WERI-Rb-1 (cell line): ENCODE results near the gene RGS12.

Experiments
- DNase-seq: peaks from one replicate; pipeline ENCODE4 v3.0.0-alpha.2; 2020
- H3K27ac ChIP-seq: fragments of 250-450 bp; sonication (Bioruptor Pico); 2 replicates; pipeline ENCODE4 v1.5.1; 2020; ENCODE audit warnings: mild to moderate bottlenecking, moderate library complexity
- H3K27me3 ChIP-seq: fragments of 250-450 bp; sonication (Bioruptor Pico); 2 replicates; pipeline ENCODE4 v1.5.1; 2021; ENCODE audit warnings: mild to moderate bottlenecking, low read depth, moderate library complexity; ENCODE audit not compliant: insufficient read depth, severe bottlenecking
- H3K36me3 ChIP-seq: fragments of 250-450 bp; sonication (Bioruptor Pico); 2 replicates; pipeline ENCODE4 v1.5.1; 2020; ENCODE audit warnings: mild to moderate bottlenecking, moderate library complexity
- H3K4me3 ChIP-seq: 2 replicates; pipeline ENCODE4 v1.5.1; 2011; ENCODE audit warnings: low read depth, mild to moderate bottlenecking, control low read depth, low read length
- H3K9me3 ChIP-seq: fragments of 250-450 bp; sonication (Bioruptor Pico); 2 replicates; pipeline ENCODE4 v1.5.1; 2021; ENCODE audit warnings: mild to moderate bottlenecking, moderate library complexity; ENCODE audit not compliant: severe bottlenecking
- CTCF ChIP-seq: IDR thresholded peaks from 2 replicates; pipeline ENCODE4 v1.5.1; 2011; ENCODE audit warnings: low read depth, mild to moderate bottlenecking, control low read depth, inconsistent platforms, low read length

RGS12 gene

GRCh38 chr4:3257556-3258482, 35.0 kb upstream of the RGS12 start:
- Histone ChIP-seq H3K27me3 (no peaks in the 10 kb centered on the region), H3K27ac (no peak overlapping the region), H3K4me3 (no peak overlapping the region), H3K9me3 (no peaks in the 10 kb centered on the region), H3K36me3 (no peaks in the 10 kb centered on the region)
- TF ChIP-seq CTCF, result no peak
- DNase-seq, result peak; percentile 5

- DNase-seq, result peak; percentile 6
- no peak for TF ChIP-seq CTCF
- Histone ChIP-seq H3K9me3 (no peaks in the 10 kb centered on the region), H3K27me3 (no peaks in the 10 kb centered on the region), H3K4me3 (no peak overlapping the region), H3K36me3 (no peaks in the 10 kb centered on the region), H3K27ac (no peak overlapping the region)
These were observed 31.2 kb upstream of the RGS12 start for GRCh38 chr4:3261411-3262207.

DNA sequence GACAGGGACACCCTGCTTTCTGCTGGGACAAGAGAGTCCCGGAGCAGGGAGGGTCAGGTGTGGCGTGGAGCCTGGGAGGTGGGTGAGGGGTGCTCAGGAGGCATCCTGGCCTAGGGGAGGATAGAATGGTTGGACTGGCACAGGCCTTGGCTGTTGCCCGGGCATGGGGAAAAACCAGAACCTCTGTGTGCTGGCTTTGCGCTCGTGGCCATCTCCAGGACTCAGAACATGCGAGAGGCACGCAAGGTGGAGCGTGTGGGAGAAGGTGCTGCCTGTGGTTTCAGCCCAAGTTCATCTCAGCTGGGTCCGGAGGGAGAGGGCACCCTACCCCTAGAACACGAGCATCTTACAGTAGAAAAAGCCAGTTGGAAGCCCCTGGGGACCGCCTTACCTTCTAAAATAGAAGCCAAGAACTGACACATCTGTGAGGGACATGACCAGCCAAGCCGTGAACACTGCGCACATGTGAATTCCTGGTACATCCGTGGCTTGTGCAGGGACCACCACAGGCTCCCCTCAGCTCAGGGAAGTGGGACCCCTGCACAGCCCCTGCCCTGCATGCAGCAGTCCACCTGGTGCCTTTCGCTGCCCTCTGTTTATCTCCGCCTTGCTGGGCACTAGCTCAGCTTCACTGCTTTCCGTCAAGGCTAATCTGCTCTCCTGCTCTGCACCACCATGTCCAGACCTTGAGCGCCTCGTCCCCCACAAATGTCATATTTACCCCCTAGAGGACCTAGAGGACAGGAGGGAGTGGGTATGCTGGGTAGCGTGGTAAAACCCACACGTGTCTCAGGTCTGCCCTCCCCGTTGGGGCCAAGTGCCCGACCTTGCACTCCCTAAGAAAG, 30.4 kb upstream of the RGS12 start:
- TF ChIP-seq CTCF, result no peak
- Histone ChIP-seq H3K27me3 (no peaks in the 10 kb centered on the region), H3K27ac (no peak overlapping the region), H3K36me3 (no peaks in the 10 kb centered on the region), H3K4me3 (no peak overlapping the region), H3K9me3 (no peaks in the 10 kb centered on the region)
- DNase-seq, result peak; percentile 3

- Histone ChIP-seq H3K27ac (no peak overlapping the region), H3K27me3 (no peaks in the 10 kb centered on the region), H3K4me3 (no peak overlapping the region), H3K36me3 (no peaks in the 10 kb centered on the region), H3K9me3 (no peaks in the 10 kb centered on the region)
- TF ChIP-seq CTCF, result no peak
- DNase-seq, result no peak
These were observed 29.6 kb upstream of the RGS12 start for GRCh38 chr4:3263053-3263875.

DNA sequence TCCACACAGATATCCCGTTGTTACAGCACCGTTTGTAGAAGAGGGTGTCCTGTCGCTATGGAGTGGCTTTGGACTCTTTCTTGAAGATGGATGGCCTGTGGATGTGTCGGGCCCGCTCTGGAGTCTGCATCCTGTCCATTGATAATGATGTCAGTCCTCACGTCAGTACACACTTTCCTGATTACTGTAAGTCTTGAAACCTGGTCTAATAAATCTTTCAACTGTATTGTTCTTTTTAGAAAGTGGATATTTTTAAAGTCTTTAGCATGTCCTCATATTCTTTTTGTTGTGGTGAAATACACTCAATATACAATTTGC, 29.0 kb upstream of the RGS12 start:
- no peak for DNase-seq
- Histone ChIP-seq H3K27me3 (no peaks in the 10 kb centered on the region), H3K36me3 (no peaks in the 10 kb centered on the region), H3K27ac (no peak overlapping the region), H3K9me3 (no peaks in the 10 kb centered on the region), H3K4me3 (no peak overlapping the region)
- no peak for TF ChIP-seq CTCF
